WTC11 (cell line): ENCODE results near the gene LDLR. TPM values are rescaled to one million over a fixed set of nuclear protein-coding genes. Genes with fewer than 3 reads are reported as not detected.

Experiments
- ATAC-seq: fragments of 200-7000 bp; cut with Tn5 transposase; 2 replicates; pipeline ENCODE4 v1.10.0; 2021; ENCODE audit warnings: mild to moderate bottlenecking, moderate library complexity
- CTCF ChIA-PET: fragments of 300-600 bp; sonication (Branson Sonifier 250); formaldehyde crosslinking; loops from one replicate; lab custom pipeline; 2021; ENCODE audit warnings: antibody characterized with exemption; lab: Charles Lee
- POLR2A ChIA-PET: fragments of 350-600 bp; sonication (Branson Sonifier 250); formaldehyde crosslinking; loops from one replicate; lab custom pipeline; 2021; ENCODE audit warnings: antibody characterized with exemption; lab: Charles Lee
- DNase-seq: peaks from one replicate; pipeline ENCODE4 v3.0.0; 2021; ENCODE audit warnings: low spot score
- H3K27ac Mint-ChIP-seq: 2 replicates; pipeline ENCODE4 v1.8.0; 2021; ENCODE audit warnings: mixed read lengths
- H3K27me3 Mint-ChIP-seq: 2 replicates; pipeline ENCODE4 v1.8.0; 2021; ENCODE audit warnings: low read depth, mild to moderate bottlenecking, moderate library complexity, mixed read lengths
- H3K36me3 Mint-ChIP-seq: 2 replicates; pipeline ENCODE4 v1.8.0; 2021; ENCODE audit warnings: mixed read lengths
- H3K4me1 Mint-ChIP-seq: 2 replicates; pipeline ENCODE4 v1.8.0; 2022; ENCODE audit warnings: mixed read lengths
- H3K4me3 Mint-ChIP-seq: 2 replicates; pipeline ENCODE4 v1.8.0; 2021; ENCODE audit warnings: mild to moderate bottlenecking, moderate library complexity, mixed read lengths
- H3K9me3 Mint-ChIP-seq: 2 replicates; pipeline ENCODE4 v1.8.0; 2021; ENCODE audit warnings: mixed read lengths
- CREM ChIP-seq: sonication (generic); formaldehyde crosslinking; IDR thresholded peaks from 2 replicates; pipeline ENCODE4 v1.8.1; 2022; ENCODE audit warnings: mild to moderate bottlenecking, missing genetic modification reagents, moderate library complexity
- FOXP1 ChIP-seq: sonication (generic); formaldehyde crosslinking; IDR thresholded peaks from 2 replicates; pipeline ENCODE4 v1.8.0; 2022; ENCODE audit warnings: missing genetic modification reagents, mild to moderate bottlenecking, moderate library complexity, borderline replicate concordance
- PRRX2 ChIP-seq: fragments of 250-450 bp; sonication (Bioruptor Pico); IDR thresholded peaks from 2 replicates; pipeline ENCODE4 v1.8.0; 2021; ENCODE audit warnings: mild to moderate bottlenecking
- SP1 ChIP-seq: sonication (generic); formaldehyde crosslinking; conservative IDR thresholded peaks from 2 replicates; pipeline ENCODE4 v1.8.1; 2022; ENCODE audit warnings: missing genetic modification reagents
- TEAD1 ChIP-seq: sonication (generic); formaldehyde crosslinking; IDR thresholded peaks from 2 replicates; pipeline ENCODE4 v1.8.0; 2022; ENCODE audit warnings: mild to moderate bottlenecking, missing genetic modification reagents
- ZBTB21 ChIP-seq: sonication (generic); formaldehyde crosslinking; IDR thresholded peaks from 2 replicates; pipeline ENCODE4 v1.8.1; 2023; ENCODE audit warnings: mild to moderate bottlenecking, missing genetic modification reagents, borderline replicate concordance
- ZNF121 ChIP-seq: sonication (generic); formaldehyde crosslinking; IDR thresholded peaks from 2 replicates; pipeline ENCODE4 v1.8.0; 2023; ENCODE audit warnings: missing genetic modification reagents
- ZNF138 ChIP-seq: sonication (generic); formaldehyde crosslinking; conservative IDR thresholded peaks from 2 replicates; pipeline ENCODE4 v1.8.1; 2022; ENCODE audit warnings: mild to moderate bottlenecking, moderate library complexity, missing genetic modification reagents
- ZNF232 ChIP-seq: sonication (generic); formaldehyde crosslinking; IDR thresholded peaks from 2 replicates; pipeline ENCODE4 v1.8.0; 2022; ENCODE audit warnings: mild to moderate bottlenecking, missing genetic modification reagents
- total RNA-seq: library from RNA; stranded (reverse); gene quantifications from 3 replicates; pipeline ENCODE4 v1.2.3, GENCODE V29; 2021
- TF ChIP-seq, protein P1 (sequence below): sonication (generic); formaldehyde crosslinking; IDR thresholded peaks from 2 replicates; pipeline ENCODE4 v1.8.0; 2023; ENCODE audit warnings: missing genetic modification reagents
- TF ChIP-seq, protein P2 (sequence below): fragments of 250-450 bp; sonication (Bioruptor Pico); IDR thresholded peaks from 2 replicates; pipeline ENCODE4 v1.9.0; 2021; ENCODE audit warnings: moderate library complexity, mild to moderate bottlenecking, inconsistent platforms, borderline replicate concordance
- TF ChIP-seq, protein P3 (sequence below): sonication (generic); formaldehyde crosslinking; IDR thresholded peaks from 2 replicates; pipeline ENCODE4 v1.8.0; 2022; ENCODE audit warnings: mild to moderate bottlenecking, missing genetic modification reagents
- TF ChIP-seq, protein P4 (sequence below): fragments of 250-450 bp; sonication (Bioruptor Pico); IDR thresholded peaks from 2 replicates; pipeline ENCODE4 v2.1.2; 2022; ENCODE audit warnings: mild to moderate bottlenecking, moderate library complexity
- TF ChIP-seq, protein P5 (sequence below): sonication (generic); formaldehyde crosslinking; IDR thresholded peaks from 2 replicates; pipeline ENCODE4 v1.8.1; 2023; ENCODE audit warnings: mild to moderate bottlenecking, missing genetic modification reagents
- TF ChIP-seq, protein P6 (sequence below): sonication (generic); formaldehyde crosslinking; IDR thresholded peaks from 2 replicates; pipeline ENCODE4 v1.8.0; 2023; ENCODE audit warnings: mild to moderate bottlenecking, missing genetic modification reagents
- TF ChIP-seq, protein P7 (sequence below): fragments of 200-600 bp; IDR thresholded peaks from 2 replicates; pipeline ENCODE4 v1.8.0; 2022; ENCODE audit warnings: antibody characterized with exemption
- TF ChIP-seq, protein P8 (sequence below): sonication (generic); formaldehyde crosslinking; IDR thresholded peaks from 2 replicates; pipeline ENCODE4 v1.8.1; 2023; ENCODE audit warnings: mild to moderate bottlenecking, missing genetic modification reagents, moderate library complexity
- TF ChIP-seq, protein P9 (sequence below): sonication (generic); formaldehyde crosslinking; IDR thresholded peaks from 2 replicates; pipeline ENCODE4 v1.8.1; 2022; ENCODE audit warnings: missing genetic modification reagents, borderline replicate concordance

The LDLR gene
- total RNA-seq, 1 experiment from 2014 or later, result 98.9 TPM

DNA sequence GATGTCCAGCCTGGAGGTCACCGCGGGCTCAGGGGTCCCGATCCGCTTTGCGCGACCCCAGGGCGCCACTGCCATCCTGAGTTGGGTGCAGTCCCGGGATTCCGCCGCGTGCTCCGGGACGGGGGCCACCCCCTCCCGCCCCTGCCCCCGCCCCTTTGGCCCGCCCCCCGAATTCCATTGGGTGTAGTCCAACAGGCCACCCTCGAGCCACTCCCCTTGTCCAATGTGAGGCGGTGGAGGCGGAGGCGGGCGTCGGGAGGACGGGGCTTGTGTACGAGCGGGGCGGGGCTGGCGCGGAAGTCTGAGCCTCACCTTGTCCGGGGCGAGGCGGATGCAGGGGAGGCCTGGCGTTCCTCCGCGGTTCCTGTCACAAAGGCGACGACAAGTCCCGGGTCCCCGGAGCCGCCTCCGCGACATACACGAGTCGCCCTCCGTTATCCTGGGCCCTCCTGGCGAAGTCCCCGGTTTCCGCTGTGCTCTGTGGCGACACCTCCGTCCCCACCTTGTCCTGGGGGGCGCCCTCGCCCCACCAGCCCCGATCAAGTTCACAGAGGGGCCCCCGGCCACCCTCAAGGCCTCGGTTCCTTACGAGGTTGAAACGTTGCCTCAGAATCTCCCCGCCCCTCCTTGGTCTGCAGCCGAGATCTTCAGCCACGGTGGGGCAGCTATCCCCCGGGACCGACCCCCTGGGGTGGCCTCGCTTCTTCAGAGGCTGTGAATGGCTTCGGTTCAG lies 1.2 kb downstream of the LDLR start (continued):
- TF ChIP-seq, protein P1, sequence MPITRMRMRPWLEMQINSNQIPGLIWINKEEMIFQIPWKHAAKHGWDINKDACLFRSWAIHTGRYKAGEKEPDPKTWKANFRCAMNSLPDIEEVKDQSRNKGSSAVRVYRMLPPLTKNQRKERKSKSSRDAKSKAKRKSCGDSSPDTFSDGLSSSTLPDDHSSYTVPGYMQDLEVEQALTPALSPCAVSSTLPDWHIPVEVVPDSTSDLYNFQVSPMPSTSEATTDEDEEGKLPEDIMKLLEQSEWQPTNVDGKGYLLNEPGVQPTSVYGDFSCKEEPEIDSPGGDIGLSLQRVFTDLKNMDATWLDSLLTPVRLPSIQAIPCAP, result peak; percentile 79; the same call in 1 of the 2 replicates
- no peak for TF ChIP-seq PRRX2
- peak; percentile 13; the same call in 1 of the 2 replicates for TF ChIP-seq ZNF232 (CRISPR knock-in tag)

DNA sequence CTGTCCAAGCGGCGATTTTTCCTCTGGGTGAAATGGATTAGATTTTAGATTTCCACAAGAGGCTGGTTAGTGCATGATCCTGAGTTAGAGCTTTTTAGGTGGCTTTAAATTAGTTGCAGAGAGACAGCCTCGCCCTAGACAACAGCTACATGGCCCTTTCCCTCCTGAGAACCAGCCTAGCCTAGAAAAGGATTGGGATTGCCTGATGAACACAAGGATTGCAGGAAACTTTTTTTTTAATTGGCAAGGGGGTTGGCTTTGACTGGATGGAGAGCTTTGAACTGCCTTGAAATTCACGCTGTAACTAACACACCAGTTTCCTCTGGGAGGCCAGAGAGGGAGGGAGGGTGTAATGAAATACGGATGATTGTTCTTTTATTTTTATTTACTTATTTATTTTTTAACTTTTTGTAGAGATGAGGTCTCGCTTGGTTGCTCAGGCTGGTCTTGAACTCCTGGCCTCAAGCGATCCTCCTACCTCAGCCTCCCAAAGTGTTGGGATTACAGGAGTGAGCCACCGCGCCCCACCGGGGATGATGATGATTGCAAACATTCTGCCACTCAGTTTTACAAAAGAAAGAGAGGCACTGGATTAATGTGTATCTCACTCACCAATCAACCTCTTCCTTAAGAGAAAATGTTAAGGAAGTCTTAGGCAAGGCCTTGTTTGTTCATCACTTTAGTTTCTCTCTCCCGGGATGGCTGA lies 1.9 kb downstream of the LDLR start:
- ChIA-PET POLR2A (interaction anchor here (0.6 to 0.8 kb wide), 2 partner anchors 27 to 1212 kb away, joined by 3 to 4 read pairs; no protein-coding TSS in a partner anchor), CTCF (interaction anchor here (2.4 to 2.6 kb wide), 3 partner anchors 149 to 154 kb away, joined by 7 to 12 read pairs (median 9); no protein-coding TSS in a partner anchor)
- ATAC-seq (no peak), DNase-seq (no peak)
- peaks cover 50% of the 10 kb centered on the region for H3K4me1 Mint-ChIP-seq
- H3K27ac Mint-ChIP-seq, result peak overlapping the region; percentile 94
- H3K4me3 Mint-ChIP-seq, result peak overlapping the region; percentile 94
- TF ChIP-seq SP1, result no peak
- TF ChIP-seq, protein P2, sequence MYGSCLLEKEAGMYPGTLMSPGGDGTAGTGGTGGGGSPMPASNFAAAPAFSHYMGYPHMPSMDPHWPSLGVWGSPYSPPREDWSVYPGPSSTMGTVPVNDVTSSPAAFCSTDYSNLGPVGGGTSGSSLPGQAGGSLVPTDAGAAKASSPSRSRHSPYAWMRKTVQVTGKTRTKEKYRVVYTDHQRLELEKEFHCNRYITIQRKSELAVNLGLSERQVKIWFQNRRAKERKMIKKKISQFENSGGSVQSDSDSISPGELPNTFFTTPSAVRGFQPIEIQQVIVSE (CRISPR knock-in tag), result no peak
- no peak for TF ChIP-seq ZNF138 (CRISPR knock-in tag)
- no peak for TF ChIP-seq CREM (CRISPR knock-in tag)
- TF ChIP-seq, protein P3, sequence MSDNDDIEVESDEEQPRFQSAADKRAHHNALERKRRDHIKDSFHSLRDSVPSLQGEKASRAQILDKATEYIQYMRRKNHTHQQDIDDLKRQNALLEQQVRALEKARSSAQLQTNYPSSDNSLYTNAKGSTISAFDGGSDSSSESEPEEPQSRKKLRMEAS, result no peak
- H3K36me3 Mint-ChIP-seq, result peaks cover 38% of the 10 kb centered on the region
- no peaks in the 10 kb centered on the region for H3K9me3 Mint-ChIP-seq
- no peaks in the 10 kb centered on the region for H3K27me3 Mint-ChIP-seq

DNA sequence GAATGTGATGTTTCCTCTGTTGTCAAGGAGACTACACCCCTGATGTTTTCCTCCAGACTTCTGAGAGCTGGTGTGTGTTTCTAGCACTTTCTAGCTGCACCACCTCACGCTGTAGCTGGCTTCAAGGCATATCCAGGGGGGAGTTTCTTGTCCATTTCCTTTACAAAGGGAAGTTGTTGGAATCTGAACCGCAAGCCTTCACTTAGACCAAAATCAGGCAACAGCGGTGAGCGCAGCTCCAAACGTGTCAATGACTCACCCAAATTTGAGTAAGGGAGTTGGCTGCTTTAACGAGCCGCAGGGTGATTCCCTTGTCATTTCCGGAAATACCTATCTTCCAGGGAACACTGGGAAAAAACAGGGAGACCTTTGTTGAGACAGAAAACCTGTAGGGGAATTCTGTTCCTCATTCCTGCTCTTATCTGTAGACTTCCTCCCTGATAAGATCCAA lies 2.5 kb downstream of the LDLR start:
- Mint-ChIP-seq H3K9me3 (no peaks in the 10 kb centered on the region), H3K4me3 (peak overlapping the region; percentile 94), H3K36me3 (peaks cover 43% of the 10 kb centered on the region), H3K27ac (peak overlapping the region; percentile 92), H3K4me1 (peaks cover 55% of the 10 kb centered on the region), H3K27me3 (no peaks in the 10 kb centered on the region)
- POLR2A ChIA-PET, result no interaction called here
- no peak for ATAC-seq
- DNase-seq, result no peak
- CTCF ChIA-PET, result interaction anchor here (2.5 kb wide), 1 partner anchor 150 kb away, joined by 9 read pairs; no protein-coding TSS in a partner anchor
- TF ChIP-seq ZNF138 (CRISPR knock-in tag) (no peak), ZBTB21 (no peak), CREM (CRISPR knock-in tag) (no peak), FOXP1 (no peak), TEAD1 (no peak), ZNF121 (CRISPR knock-in tag) (no peak)
- TF ChIP-seq, protein P4, sequence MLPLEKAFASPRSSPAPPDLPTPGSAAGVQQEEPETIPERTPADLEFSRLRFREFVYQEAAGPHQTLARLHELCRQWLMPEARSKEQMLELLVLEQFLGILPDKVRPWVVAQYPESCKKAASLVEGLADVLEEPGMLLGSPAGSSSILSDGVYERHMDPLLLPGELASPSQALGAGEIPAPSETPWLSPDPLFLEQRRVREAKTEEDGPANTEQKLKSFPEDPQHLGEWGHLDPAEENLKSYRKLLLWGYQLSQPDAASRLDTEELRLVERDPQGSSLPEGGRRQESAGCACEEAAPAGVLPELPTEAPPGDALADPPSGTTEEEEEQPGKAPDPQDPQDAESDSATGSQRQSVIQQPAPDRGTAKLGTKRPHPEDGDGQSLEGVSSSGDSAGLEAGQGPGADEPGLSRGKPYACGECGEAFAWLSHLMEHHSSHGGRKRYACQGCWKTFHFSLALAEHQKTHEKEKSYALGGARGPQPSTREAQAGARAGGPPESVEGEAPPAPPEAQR, result no peak
- TF ChIP-seq, protein P5, sequence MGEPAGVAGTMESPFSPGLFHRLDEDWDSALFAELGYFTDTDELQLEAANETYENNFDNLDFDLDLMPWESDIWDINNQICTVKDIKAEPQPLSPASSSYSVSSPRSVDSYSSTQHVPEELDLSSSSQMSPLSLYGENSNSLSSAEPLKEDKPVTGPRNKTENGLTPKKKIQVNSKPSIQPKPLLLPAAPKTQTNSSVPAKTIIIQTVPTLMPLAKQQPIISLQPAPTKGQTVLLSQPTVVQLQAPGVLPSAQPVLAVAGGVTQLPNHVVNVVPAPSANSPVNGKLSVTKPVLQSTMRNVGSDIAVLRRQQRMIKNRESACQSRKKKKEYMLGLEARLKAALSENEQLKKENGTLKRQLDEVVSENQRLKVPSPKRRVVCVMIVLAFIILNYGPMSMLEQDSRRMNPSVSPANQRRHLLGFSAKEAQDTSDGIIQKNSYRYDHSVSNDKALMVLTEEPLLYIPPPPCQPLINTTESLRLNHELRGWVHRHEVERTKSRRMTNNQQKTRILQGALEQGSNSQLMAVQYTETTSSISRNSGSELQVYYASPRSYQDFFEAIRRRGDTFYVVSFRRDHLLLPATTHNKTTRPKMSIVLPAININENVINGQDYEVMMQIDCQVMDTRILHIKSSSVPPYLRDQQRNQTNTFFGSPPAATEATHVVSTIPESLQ, result no peak
- TF ChIP-seq, protein P6, sequence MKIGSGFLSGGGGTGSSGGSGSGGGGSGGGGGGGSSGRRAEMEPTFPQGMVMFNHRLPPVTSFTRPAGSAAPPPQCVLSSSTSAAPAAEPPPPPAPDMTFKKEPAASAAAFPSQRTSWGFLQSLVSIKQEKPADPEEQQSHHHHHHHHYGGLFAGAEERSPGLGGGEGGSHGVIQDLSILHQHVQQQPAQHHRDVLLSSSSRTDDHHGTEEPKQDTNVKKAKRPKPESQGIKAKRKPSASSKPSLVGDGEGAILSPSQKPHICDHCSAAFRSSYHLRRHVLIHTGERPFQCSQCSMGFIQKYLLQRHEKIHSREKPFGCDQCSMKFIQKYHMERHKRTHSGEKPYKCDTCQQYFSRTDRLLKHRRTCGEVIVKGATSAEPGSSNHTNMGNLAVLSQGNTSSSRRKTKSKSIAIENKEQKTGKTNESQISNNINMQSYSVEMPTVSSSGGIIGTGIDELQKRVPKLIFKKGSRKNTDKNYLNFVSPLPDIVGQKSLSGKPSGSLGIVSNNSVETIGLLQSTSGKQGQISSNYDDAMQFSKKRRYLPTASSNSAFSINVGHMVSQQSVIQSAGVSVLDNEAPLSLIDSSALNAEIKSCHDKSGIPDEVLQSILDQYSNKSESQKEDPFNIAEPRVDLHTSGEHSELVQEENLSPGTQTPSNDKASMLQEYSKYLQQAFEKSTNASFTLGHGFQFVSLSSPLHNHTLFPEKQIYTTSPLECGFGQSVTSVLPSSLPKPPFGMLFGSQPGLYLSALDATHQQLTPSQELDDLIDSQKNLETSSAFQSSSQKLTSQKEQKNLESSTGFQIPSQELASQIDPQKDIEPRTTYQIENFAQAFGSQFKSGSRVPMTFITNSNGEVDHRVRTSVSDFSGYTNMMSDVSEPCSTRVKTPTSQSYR (CRISPR knock-in tag), result no peak
- TF ChIP-seq, protein P7, sequence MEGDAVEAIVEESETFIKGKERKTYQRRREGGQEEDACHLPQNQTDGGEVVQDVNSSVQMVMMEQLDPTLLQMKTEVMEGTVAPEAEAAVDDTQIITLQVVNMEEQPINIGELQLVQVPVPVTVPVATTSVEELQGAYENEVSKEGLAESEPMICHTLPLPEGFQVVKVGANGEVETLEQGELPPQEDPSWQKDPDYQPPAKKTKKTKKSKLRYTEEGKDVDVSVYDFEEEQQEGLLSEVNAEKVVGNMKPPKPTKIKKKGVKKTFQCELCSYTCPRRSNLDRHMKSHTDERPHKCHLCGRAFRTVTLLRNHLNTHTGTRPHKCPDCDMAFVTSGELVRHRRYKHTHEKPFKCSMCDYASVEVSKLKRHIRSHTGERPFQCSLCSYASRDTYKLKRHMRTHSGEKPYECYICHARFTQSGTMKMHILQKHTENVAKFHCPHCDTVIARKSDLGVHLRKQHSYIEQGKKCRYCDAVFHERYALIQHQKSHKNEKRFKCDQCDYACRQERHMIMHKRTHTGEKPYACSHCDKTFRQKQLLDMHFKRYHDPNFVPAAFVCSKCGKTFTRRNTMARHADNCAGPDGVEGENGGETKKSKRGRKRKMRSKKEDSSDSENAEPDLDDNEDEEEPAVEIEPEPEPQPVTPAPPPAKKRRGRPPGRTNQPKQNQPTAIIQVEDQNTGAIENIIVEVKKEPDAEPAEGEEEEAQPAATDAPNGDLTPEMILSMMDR, result no peak
- TF ChIP-seq, protein P8, sequence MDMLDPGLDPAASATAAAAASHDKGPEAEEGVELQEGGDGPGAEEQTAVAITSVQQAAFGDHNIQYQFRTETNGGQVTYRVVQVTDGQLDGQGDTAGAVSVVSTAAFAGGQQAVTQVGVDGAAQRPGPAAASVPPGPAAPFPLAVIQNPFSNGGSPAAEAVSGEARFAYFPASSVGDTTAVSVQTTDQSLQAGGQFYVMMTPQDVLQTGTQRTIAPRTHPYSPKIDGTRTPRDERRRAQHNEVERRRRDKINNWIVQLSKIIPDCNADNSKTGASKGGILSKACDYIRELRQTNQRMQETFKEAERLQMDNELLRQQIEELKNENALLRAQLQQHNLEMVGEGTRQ (CRISPR knock-in tag), result no peak
- TF ChIP-seq, protein P9, sequence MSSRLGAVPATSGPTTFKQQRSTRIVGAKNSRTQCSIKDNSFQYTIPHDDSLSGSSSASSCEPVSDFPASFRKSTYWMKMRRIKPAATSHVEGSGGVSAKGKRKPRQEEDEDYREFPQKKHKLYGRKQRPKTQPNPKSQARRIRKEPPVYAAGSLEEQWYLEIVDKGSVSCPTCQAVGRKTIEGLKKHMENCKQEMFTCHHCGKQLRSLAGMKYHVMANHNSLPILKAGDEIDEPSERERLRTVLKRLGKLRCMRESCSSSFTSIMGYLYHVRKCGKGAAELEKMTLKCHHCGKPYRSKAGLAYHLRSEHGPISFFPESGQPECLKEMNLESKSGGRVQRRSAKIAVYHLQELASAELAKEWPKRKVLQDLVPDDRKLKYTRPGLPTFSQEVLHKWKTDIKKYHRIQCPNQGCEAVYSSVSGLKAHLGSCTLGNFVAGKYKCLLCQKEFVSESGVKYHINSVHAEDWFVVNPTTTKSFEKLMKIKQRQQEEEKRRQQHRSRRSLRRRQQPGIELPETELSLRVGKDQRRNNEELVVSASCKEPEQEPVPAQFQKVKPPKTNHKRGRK (CRISPR knock-in tag), result no peak
